Measurements from ENCODE around the gene TFAP2D.

GRCh38 chr6:50716899-50717509, 3.7 kb downstream of the TFAP2D start:
- TF ChIP-seq EZH2phosphoT487 (IDR thresholded peaks at IDR 0.05; ENCODE audit: borderline replicate concordance, low read depth, low read length): no peak
- TF ChIP-seq CTCF (conservative IDR thresholded peaks at IDR 0.05; ENCODE audit: low read length): no peak

Data from OCI-LY7 (cell line).